ENCODE measurements around the gene VRK1. TPM values are rescaled to one million over a fixed set of nuclear protein-coding genes. Genes with fewer than 3 reads are reported as not detected.
"Not testable (repeated sequence)": the region's sequence is repeated elsewhere in the genome, so short reads cannot be mapped to it uniquely, and the experiment has no call there.

VRK1 gene
- polyA plus RNA-seq, 1 donor: 11.2 TPM

- not testable (repeated sequence) for DNase-seq (ENCODE audit: low read depth)
Measured at GRCh38 chr14:96883974-96884373, 86.8 kb downstream of the VRK1 start.

DNA sequence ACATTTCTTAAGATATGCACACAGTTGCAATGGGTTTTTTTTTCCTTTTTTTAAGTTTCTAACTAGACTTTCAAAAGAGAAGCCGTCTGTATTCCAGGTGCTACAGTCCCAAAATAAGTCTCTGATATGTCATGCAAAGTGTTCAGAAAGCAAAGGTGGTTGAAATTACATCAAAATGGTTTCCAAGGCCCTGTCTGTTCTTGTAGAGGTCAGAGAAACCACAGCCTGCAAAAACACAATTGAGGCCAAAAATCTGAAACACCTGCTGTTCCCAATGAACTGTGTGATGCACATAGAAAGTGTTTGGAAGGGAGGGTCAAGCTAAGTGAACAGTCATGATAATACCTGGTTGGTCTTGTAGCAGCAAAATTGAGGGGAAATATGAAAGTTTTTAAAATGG lies 91.0 kb downstream of the VRK1 start:
- no peak for DNase-seq (ENCODE audit: low read depth)

DNA sequence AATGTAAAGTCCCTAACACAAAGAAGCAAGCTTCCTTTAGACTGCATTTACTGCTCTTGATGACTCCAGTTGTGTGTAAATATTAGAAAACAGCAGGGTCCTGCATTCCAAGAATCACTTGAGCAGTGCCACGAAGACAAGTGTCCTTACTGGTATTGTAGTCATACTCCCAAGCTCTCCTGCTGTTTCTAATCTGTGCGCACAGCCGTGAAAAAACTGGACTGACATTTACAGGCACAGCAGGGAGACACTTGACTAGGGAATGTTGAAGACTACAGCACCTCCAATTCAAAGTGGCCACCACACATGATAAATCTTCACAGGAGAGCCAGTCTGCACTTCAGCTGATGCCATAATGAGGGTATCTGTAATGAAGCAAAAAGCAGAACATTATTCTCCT lies 91.4 kb downstream of the VRK1 start:
- no peak for DNase-seq (ENCODE audit: low read depth)

GRCh38 chr14:96889091-96889490 lies 91.9 kb downstream of the VRK1 start:
- DNase-seq (ENCODE audit: low read depth): no peak

DNA sequence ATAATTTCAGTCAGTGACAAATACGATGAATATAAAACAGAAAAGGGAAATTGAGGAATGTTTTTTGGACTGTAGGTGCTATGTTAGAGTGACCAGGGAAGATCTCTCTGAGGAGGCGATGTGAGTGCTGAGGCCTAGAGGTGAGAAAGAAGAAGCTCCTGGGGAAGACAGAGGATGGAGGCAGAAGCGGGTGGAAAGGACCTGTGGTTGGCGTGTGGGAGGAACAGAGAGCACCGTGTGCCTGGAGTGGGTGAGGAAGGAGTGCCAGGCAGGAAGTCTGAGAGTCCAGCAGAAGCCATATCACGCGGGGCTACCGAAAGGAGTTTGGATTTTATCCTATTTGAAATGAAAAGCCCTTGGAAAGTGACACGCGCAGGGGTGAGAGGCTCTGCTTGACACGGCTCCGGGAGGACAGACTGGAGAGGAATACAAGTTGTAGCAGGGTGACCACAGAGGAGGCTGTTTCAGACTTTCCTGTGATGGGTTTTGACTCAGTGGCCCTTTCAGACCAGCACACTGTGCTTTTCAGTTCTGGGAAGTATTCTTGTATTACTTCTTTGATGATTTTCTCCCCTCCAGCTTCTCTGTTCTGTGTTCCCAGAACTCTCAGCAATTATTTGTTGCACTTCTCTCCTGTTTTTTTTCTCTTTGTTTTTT lies 96.9 kb downstream of the VRK1 start:
- no peak for DNase-seq (ENCODE audit: low read depth)

DNA sequence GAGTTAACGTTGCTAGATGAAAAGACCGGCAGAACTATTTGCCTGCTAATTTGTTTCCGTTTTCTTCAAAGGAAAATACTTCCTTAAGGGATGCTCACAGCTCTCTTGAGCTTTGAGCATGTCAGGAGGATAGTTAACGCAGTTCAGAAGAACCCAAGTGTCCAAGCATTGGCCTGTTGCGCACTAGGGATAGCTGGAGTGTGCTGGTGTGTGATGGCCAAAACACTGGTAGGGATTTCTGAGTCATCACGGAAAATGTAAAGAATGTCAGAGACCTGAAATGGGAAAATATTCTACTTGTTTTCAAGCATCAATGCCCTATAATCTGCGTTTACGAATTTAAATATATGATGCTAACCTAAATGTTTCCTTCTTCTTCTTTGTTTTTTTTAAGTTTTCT lies 97.8 kb downstream of the VRK1 start:
- DNase-seq (ENCODE audit: low read depth): no peak

DNA sequence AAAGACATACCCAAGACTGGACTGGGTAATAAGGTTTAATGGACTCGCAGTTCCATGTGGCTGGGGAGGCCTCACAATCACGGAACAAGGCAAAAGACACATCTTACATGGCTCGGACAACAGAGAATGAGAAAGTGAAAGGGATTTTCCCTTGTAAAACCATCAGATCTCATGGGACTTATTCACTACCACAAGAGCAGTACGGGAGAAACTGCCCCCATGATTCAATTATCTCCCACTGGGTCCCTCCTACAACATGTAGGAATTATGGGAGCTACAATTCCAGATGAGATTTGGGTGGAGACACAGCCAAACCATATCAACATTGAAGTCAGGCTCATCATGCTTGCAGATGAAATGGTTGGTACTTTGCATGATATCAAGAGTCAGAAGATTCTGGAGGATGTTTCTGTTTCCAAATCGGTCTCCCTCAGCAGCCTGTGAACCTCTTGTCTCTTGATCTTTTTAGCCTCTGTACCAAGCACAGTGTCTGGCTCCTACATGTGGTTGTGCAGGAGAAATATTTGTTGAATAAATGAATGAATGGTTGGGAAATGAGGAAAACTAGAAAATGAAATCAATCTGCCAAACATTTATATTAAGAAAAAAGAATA lies 98.6 kb downstream of the VRK1 start:
- DNase-seq (ENCODE audit: low read depth): no peak

DNA sequence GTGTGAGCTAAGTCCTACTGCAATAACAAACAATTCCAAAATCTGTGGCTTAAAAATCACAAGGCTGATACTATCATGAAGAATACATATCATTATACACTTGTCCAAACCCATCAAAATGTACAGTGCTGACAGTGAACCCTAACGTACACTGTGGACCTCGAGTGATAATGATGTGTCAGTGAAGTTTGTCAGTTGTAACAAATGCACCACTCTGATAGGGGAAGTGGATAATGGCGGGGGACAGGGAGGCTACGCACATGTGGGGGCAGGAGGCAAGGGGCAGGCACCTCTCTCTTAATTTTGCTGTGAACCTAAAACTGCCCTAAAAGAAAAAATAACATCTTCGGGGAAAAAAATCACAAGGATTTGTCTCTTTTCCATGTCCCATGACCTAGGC lies 100.0 kb downstream of the VRK1 start:
- no peak for DNase-seq (ENCODE audit: low read depth)

GRCh38 chr14:96901227-96901626 lies 104.0 kb downstream of the VRK1 start:
- no peak for DNase-seq (ENCODE audit: low read depth)

- no peak for DNase-seq (ENCODE audit: low read depth)
Measured at GRCh38 chr14:96902004-96902403, 104.8 kb downstream of the VRK1 start.

DNA sequence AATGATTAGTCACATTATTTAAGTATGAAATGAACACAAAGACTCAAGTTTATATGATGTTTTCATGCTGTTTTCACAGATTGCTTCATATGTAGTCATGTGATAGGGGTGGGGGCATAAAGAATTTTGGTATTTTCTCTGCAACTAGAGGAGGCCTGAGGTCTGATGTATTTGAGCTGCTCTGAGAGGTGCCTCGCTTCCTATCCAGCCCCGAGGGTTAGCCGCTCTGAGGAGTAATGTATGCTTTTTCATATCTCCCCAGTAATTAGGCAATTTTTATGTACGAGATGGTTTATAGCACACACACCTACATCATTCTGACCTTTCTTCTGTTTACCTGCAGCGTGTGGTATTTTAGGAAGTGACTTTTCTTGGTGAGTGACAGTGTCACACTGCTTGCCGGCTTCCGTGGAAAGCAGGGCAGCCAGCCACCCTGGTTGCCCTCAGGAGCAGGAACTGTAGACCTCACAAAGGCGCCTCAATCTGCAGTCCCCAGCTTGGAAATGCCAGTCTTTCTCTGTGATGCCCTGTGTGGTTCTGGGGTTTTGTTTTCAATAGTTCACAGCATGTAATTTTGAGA lies 106.4 kb downstream of the VRK1 start:
- DNase-seq (ENCODE audit: low read depth): no peak

DNA sequence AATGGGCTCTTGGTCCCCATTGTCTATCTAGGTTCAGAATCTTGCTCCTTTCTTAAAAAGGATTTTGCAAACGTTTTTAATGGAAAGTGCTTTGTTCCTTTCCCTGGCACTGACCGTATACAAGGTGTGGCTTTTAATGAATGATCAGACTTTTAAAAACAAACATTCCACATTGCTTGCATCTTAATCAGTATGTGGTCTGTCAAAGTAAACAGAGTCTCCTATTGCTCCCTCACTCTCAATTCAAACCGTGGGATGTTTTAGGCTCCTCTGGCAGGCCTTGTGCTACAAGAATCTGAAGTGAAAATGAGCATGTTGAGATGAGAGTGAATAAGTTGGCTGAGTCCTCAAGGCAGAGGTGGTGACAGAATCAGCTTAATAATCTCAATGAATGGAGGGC lies 107.0 kb downstream of the VRK1 start:
- no peak for DNase-seq (ENCODE audit: low read depth)

GRCh38 chr14:96905065-96905464 lies 107.9 kb downstream of the VRK1 start:
- no peak for DNase-seq (ENCODE audit: low read depth)

DNA sequence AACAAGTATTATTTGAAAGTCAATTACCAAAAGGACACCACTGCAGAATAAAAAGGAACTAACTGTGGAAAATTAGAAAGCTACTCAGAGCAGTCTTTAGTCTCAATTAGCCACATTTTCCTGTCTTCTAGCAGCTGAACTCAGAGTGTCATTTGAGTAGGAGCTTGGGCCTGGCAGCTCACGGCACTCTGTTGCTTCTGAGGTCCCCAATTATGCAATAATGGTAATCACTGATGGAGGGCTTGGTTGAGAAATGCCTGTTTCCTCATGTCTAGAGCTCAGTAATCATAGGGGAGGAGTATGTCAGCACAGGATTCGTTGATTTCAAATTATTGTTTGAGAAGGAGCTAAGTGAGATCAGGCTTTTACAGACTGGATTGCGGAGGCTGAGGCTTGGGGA lies 108.6 kb downstream of the VRK1 start:
- no peak for DNase-seq (ENCODE audit: low read depth)

DNA sequence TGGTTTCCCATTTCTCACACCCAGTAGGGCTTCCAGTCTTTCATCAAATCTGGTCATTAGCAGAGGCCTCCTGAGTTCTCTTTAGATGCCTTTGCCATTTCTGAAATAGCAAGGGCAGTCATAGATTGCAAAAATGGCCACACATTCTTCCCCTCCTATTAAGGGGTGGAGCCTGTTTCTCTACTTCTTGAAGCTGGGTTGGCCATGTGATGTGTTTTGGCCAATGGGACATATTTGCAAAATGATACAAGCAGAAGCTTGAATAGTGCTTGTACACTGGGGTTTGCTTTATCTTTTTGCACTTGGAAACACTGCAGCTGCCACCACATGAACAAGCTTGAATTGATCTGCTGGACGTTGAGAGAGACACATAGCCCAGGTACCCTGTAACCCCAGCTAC lies 109.3 kb downstream of the VRK1 start:
- DNase-seq (ENCODE audit: low read depth): no peak

GRCh38 chr14:96909841-96910364 lies 112.7 kb downstream of the VRK1 start:
- DNase-seq (ENCODE audit: low read depth): no peak

DNA sequence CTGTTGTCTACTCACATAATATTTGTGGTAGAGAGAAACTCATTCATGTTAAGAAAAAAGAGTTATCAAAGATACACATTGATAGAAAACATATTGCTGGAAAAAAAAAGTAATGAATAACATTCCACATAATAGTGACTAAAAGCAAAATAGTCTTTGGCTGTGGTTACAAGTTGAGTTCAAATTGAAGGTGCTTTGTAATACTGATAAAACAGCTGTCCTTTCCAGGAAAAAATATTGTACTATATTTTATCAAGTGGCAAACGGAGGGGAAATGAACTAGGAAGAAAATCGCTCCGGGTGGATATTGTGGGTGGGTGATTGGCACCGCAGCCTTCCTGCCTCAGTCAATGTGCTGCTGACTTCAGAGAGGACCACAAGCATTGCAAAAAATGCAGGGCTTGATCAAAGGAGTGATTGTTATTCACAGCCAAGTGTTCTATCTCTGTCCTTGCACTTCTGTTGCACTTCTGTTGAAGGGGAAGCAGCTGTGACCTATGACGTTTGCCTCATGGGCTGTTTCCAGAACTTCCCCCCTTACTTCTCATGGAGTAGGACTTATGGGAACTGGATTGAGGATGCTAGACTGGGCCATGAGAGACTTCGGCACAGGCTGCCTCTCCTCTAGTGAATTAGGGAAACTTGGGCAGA lies 114.4 kb downstream of the VRK1 start:
- DNase-seq (ENCODE audit: low read depth): no peak

GRCh38 chr14:96914571-96915128 lies 117.5 kb downstream of the VRK1 start:
- no peak for DNase-seq (ENCODE audit: low read depth)

- no peak for DNase-seq (ENCODE audit: low read depth)
Measured at GRCh38 chr14:96915478-96915877, 118.3 kb downstream of the VRK1 start.

DNA sequence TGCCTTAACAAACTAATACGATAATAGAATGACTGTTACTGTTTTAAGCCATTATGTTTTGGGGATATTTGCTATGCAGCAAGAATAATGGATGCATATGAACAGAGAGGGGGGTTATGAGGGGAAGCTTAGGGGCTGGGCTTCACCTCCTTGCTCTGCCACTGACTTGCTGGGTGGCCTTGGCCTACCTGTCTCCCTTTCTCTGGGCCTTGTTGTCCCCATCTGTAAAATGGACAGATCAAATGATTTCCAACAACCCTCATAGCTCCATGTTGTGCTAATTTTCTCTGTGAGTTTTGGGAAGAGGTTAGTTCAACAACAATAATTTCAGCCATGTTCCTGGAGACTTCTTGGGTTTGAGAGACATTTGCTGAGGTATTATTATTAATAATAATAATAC lies 119.6 kb downstream of the VRK1 start:
- DNase-seq (ENCODE audit: low read depth): no peak

DNA sequence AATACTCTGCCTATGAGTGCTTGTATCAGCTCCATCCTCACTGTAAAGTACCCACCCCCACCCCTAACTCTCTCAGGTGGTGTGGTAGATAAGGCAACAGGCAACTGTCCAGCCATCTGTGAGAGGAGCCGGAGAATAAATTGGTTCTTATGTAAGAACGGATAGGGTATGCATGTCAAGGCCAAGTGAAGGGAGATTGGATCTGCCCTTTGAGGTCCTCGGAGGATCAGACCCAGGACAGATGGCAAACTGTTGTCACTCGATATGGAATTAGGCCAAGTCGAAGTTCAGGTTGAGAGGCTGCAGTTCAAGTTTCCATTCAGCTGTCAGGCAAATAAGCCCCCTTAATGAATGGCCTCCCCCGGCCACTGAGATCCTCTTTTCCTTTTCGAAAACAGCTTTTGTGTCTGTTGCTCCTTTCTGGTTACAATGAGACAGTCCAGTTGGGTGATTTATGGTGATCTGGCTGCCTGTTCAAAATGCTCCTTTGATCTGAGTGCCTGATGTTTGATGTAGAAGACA lies 120.3 kb downstream of the VRK1 start:
- DNase-seq (ENCODE audit: low read depth): no peak

GRCh38 chr14:96920023-96920422 lies 122.8 kb downstream of the VRK1 start:
- no peak for DNase-seq (ENCODE audit: low read depth)
